Activated effector memory CD4-positive, alpha-beta T cell treated with Interleukin-2 at 50 U/mL for 16 hours (primary cell): ENCODE measurements around the gene RDH5.

Experiments
- DNase-seq: peaks from one replicate; pipeline ENCODE4 v3.0.0-alpha.2; 2020

Gene RDH5

DNA sequence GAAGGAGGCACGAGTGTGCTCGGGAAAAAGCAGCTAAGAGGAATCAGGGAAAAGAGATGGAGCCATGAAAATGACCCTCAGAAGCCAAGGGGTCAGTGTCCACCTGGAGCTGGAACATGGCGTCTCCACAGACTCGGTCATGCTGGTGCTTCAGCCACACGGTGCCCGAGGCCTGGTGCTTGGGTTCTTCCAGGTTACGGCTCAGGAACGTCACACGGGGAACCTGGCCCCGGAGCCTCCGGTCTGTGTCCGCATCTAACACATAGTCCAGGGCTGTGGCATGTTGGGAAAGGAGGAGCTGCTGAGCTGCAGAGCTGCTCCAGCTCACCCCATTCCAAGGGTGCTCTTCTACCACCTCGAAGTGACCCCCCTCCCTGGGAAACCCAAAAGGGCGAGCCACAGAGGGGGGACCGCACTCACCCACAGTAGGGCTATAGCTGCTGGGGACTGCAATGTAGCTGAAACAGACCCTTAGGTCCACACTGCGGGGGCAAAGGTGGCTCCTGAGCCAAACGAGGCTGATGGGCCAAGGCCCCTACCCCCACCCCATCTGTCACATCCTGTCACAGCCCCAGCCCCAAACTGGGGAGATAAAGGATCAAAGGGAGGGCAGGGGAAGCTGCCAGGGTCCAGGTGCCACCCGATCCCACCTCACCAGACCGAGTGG is 23.3 kb upstream of the RDH5 start:
- no peak for DNase-seq

DNA sequence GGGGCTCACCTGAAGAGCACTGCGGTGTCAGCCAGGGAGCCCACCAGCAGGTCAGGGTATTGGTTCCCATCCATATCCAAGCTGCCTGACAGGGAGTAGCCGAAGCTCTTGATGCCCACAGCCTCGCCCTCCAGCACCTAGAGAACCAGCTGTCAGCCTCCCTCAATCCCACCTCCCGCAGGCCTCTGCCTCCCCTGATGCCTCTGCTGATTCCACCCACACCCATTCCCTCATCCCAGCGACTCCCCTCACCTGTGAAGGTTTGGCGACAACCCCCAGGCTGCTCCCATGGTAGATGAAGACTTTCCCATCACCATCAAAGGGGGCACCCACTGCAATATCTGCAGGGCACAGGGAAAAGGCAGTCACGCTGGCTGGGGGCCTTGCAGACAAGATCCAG is 22.5 kb upstream of the RDH5 start:
- DNase-seq, result no peak

DNA sequence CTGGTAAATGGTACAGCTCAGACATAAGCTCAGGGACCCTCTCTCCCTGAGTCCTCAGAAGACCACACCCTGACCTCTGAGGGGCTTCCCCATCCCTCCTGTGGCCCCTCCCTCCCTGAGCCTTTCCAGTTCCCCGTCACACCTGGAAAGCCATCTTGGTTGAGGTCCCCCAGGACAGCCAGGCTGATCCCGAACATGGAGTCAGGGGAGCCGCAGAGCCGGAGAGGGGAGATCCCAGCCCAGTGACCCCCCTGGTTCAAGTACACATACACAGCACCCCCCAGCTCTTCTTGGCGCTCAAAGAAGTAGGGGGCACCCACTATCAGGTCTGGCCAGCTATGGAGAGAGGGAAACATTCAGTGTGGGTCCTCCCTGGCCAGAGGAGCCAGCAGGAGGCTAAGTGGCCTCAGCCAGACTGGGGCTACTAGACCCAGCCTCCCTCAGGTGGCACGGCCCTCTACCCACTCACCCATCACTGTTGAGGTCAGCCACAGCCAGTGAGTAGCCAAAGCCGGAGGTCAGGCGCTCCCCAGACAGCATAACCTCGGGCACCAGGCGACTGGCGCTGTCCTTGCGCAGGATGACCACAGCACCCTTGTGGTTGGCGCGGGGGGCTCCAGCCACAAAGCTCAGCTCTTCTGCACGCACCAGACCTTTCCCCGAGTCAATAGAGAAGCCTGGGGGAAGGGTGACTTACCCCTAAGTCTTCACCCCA is 21.8 kb upstream of the RDH5 start:
- DNase-seq, result no peak

DNA sequence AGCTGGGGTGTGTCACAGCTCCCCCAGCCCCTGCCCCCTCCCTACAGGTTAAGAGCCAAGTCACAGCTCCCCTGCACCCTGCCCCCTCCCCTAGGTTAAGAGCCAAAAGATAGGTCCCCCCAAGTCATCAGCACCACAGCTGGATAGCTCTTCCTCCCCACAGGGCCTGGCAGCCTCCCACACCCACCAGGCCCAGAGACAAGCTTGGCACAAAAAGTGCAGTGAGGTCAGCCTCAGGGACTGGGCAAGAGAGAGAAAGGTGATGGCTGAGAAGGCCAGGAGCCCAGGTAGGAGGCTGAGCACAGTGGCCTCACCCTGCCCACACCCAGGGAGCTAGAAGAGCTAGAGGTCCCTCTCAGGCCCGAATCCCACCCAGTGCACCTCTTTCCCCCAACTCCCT is 21.2 kb upstream of the RDH5 start:
- no peak for DNase-seq

DNA sequence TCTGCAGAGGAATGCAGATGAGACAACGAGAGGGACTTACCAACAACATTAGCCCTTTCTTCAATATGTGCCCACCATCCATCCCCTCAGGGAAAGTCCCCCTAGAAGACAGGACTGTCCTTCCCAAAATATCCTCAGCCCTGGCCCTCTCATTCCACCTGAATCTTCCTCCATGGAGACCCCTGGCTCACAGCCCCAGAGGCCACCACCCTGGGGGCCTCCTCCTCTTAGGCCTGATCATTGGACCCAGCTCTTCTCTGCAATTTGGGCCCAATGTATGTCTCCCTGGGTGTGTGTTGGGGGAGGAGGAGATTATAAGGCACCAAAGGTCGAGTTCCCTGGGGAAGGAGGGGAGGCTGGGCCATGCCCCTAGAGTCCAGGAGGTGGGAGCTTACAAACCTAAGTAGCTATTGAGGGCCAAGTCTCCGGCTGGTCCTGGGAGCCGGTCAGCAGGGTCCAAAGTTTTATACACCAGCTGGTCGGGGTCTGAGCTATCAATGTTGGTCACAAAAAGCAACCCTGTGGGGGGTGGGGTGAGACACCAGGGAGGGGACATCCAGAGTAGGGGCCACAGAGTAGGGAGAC is 20.6 kb upstream of the RDH5 start:
- no peak for DNase-seq

DNA sequence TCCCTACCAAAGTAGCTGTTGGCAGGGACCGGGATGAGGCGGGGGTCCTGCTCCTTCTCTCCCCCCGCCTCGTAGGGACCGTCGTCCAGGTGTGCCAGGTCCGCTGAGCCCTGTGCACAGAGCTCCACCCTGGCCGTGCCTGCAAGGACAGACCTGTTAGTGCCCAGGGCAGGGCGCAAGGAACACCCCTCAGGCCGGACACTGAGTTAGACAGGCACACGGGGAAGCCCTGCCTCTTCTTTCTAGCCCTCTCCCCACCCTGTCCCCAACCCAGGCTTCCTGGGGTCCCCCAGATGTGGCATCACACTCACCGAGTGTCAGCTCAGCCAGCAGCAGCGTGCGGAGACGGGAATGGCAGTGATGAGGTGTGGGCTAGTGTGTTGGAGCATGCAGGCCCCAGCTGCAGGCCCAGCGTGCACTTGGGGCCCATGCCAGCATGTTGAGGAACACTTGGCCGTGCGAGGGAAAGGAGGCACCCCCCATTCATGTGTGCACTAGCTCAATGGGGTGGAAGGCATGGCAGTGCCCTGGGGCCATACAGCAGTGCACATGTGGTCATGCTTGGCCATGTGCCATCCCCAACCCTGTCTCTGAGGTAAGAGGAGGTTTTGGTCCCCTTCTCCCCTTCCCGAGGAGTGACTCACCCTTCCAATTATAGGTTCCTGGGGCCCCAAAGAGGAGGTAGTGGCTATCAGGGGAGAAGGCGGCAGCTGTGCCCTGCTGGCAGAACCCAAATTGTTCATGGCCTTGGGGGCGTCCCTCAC is 19.8 kb upstream of the RDH5 start:
- DNase-seq, result no peak

DNA sequence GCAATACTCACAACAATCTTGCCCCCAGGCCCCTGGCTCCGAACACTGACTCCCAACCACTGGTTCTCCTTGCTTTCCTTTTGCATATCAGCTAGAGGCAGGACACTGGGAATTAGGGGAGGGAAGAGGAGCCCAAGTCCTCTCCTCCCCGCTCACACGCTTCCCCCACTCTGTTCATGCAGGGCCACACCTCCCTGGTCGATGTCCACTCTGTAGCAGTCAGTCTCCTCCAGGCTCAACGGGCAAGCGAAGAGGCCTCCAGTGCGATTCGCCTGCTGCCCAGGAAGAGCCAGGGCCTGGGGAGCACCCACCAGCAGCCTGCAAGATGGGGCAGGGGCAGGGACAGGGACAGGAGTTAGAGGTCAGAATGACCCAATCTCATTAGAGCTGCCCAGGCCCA is 17.3 kb upstream of the RDH5 start:
- no peak for DNase-seq

DNA sequence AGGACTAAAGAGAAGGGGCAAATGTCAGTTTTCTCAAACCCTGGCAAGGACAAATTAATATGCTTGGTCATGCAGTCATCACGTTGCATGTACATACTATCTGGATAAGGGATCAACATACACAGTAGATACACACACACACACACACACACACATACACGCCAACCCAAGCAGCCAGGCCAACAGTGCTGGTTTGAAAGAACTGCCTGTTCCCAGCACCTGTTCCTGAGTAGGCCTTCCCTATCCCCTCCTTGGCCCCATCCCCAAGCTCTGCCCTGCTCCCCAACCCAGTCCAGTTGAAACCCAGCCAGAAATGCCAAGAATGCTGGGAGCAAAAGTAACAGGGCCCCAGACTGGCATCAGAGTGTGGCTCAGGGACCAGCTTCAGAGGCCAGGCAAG is 16.9 kb upstream of the RDH5 start:
- DNase-seq, result no peak

DNA sequence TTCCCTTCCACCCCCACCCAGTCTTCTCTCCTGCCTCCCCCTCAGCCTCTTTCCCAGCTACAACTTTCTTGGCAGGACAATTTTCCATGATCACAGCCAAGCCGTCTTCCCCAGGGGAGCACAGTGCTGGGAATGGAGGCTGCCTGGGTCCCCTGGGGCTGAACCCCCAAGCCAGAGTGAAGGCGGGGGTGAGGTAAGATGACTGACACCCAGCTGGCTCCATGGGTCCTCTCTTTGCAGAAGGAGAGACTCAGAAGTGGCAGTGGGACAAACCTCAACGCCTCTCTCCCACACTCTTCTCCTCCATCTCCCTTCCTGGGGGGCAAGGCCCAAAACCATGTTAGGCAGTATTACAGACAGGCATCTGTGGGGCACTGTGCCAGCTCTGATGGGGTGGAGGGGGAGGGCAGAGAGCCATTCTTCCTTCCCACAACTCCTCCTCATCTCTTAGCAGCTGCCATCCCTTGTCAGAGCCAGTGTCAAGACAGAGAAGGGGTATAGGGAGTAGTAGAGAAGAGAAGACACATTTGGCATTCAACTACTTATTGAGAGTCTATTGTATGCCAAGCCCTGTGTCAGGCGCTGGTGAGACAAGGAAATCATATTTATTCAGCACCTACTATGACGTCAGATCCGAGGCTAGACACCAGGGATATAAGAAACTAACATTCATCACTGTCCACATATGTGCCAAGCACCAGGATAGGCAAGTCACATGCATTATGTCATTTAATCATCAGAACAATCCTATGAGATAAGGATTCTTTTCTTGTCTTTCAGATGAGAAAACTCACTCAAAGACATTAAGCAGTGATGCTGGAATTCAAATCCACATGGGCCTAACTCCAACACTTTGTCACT is 16.1 kb upstream of the RDH5 start:
- no peak for DNase-seq

DNA sequence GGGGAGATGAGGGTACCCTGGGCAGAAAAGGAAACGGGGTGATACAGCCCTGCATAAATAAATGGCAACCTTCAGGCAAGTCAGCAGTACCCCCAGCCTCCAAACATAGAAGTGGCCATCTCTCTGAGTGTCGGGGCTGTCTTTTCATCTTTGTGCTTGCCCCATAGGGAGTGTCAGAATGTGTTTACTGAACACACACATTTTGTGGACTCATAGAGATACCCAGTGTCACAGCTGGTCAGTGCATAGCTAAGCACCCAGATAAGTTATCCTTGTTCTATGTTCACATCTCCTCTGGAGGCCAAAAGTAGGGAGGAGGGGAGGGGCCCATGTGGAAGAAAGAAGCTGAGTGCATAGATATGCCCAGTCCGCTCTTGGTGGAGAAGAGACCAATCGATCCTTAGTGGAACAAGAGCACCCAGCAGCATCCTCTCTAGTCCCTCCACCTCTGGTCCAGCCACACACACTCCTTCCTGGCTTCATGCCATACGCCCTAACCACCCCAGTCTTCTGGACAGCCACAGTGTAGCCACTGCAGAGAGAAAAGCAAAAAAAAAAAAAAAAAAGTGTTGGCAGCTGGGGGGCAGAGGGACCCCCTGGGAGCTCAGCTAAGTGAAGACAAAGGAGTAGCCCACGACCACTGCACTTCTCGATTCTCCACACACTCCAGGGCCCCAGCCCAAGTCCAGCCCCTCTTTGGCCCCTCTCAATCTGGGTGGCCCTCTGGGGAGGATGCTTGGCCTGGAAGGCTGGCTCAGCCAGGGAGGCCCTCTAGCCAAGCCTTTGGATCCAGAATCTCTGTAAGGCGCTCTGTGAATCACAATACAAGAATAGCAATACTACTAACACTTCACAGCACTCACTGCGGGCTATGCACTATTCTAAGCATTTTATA is 15.1 kb upstream of the RDH5 start:
- DNase-seq, result no peak

DNA sequence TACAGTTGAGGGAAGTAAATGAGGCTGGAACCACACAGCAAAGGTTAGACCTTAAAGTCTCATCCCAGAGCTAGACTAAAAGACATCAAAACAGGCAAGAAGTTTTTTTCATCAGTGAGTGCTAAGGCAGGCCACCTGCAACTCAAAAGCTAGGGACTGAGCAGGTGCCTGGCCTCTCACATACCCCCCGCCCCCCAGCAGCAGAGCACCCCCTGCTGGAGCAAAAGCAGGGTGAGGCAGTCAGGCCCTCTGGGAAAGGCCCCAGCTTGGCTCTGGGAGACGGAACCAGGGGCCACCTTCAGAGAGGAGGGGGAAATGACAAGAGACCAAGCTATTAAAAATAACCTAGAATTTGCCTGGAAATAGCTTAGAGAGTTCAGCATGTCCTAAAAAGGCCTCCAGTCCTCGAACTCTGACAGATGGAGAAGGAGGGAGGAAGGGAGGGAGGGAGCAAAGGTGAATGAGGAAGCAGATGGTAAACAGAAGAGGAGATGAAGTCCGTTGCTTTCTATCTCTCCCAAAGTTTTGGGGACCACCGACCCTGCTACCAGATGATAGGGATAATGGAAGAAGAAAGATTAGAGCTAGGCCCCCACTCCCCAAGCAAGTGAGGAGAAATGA is 14.3 kb upstream of the RDH5 start:
- no peak for DNase-seq

DNA sequence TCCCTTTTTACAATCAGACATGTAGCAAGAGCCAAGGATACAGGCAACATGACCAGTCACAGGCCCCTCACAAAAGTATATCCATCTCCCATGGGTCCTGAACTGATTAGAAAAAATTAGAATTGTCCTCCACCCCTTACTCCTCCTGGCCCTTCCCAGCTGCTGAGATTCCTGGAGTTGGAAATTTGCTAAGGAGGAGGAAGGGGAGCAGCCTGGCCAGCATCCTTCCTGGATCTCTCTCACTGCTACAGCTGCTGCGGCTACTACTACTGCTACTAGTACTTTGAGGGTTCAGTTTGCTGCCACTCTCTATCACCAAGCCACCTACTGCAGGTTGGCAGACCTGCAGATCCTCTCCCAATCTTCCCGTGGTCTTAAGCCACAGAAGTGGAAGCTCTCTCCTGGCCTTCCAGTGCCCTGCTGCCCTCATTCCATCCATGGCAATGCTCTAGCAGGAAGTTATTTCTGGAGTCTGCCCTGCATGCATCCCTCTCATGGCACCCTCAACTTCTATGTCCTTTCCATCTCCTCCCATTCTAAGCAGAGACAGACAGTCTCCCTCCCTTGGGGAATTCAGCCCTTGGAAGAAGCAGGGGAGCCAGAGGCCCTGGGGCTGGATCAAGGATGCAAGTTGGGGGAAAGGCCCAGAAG is 13.5 kb upstream of the RDH5 start:
- no peak for DNase-seq

DNA sequence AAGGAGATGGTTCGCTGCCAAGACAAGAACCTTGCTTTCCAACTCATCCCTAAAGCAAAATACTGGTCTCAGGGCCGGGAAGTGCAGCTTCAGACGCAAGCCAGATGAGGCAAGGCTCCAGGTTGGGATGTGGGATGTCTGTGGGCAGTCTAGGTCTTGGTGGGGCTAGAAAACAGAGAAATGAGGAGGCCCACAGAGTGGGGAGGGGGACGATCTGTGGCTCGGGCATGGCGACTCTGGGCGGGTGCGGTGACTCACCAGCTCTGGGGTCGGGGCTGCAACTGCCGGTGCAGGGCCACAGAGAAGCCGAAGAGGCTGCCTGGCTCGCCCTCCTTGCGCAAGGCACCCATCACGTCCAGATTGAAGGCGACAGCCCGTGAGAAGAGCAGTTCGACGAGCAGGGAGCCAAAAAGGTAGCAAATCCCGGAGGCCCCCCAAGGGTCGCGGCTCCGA is 12.9 kb upstream of the RDH5 start:
- DNase-seq, result no peak

DNA sequence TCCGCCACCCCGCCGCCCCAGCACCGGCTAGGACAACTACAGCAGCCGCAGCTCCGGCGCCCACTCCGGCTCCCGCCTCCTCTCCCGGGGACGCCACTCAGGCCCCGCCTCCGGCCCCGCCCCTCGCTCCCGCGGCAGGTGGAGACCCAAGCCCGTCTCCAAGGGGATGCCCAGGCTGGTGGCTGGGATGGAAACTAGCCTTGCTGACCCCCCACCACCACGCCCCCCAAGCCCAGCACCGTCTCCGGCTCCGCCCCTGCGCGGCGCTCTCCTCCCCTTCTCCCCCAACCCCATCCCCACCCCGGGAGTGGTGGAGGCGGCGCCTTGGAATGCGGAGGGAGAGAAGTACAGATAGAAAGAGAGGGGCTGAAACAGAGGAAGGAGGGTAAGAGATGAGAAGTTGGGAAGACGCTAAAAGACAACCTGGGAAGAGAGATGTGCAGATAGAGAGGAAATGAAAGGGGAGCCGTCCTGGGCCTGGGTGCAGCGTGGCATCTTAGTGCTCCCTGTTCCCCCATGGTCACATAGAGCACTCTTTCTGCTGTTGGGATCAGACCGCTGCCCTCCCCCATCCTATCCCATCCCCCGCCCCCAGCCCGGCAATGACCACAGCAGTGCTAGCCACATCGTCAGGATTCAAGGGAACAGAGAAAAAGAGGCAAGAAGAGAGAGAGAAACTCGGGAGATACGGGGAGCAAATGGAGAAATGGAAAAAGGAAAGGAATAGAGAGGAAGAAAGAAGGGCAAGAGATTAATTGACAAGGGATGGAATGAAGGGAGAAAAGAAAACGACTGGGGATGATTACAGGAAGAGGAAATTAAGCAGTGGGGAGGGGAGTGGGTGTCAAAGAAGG is 12.1 kb upstream of the RDH5 start, which contains the start of gene ITGA7:
Gene ITGA7 (minus strand): TSS at position 64 of the 854 bp plus-strand sequence. CDS start 222 bp downstream, outside the sequence.
- DNase-seq, result peak; percentile 42

DNA sequence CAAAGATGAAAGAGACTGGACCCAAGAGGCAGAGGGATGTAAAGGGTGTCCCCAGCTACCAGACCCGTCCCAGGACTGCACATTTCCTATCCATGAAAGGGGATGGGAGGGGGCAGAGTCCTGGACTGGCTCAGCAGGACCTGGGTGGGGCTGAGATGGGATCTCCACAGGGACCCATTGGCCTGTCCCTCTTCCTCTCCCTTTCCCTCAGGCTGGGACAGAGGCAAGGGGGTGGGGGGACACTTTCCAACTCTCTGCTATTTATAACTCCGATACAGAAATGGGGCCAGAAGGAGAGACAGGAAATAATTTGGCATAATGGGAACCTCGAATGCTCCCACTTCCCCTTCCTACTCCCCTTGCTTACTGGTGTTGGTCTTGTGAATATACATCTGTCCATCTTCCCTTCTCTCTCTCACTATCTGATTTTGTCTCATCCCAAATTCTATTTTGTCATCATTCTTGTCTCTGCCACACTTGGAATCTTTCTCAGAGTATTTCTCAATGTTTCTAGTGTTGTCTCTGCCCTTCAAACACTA is 11.4 kb upstream of the RDH5 start:
- DNase-seq, result no peak

DNA sequence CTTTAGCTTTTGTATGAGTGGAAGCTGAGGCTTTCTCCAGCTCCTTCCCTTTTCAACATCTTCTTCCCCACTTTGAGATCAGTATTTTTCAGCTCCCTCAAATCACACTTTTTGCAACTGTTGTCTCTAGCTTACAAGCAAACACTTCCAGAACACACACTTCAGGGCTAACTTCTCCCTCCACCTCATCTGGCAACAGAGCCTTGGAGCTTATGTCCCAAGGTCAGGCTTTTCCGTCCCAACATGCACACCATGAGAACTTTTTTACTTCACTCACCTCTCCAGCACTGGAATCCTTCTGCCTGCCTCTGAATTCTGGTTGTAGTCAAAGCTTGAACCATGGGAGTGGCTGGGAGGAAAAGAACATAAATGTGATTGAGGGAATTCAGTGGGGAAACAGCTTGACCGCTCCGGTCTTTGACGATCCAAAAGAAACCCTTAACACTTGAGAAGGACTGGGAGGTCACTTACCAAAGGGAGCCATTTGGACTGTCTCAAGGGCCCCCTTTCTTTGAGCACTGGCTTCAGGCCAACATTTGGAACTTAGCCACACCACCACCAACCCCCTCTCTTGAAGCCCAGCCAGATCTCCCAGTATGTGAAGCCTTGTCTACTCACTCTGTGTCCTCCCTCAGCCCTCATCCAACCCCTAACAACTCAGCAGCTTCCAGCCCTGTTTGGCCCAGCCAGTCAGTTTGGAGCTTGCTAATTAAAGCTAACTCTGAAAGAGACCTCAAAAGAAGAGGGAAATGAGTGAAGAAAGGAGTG is 8.2 kb upstream of the RDH5 start:
- no peak for DNase-seq

DNA sequence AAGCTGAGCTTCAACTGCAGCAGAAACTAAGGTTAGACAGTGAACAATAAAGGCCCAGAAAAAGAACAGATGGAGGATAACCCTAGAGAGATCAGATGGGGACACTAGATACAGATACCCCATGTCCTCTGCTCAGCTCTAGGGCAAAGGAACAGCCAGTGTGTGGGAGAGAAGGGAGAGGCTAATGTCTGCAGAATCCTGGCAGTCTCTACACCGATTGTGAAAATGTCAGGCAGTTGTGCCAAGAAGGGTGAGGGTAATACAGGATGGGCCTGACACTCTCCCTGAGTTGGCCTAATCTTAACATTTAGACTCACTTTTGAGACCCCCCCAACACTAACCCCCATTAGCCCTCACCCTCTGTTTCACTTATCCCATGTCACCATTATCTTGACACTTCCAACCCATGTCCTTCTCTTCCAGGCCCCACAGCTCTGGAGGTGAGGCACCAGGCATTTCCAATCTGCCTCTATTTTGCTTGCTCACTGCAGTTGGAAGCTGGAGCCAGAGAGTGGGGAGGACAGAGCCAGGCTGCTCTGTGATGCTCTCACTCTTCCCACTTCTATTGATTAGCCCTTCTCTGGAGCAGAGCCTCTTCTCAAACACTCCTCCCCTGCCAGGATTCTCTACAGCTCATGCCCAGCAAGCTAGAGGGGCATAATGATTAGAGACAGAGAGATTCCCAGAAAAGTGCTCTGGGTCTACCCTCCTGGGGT is 7.3 kb upstream of the RDH5 start:
- DNase-seq, result no peak

DNA sequence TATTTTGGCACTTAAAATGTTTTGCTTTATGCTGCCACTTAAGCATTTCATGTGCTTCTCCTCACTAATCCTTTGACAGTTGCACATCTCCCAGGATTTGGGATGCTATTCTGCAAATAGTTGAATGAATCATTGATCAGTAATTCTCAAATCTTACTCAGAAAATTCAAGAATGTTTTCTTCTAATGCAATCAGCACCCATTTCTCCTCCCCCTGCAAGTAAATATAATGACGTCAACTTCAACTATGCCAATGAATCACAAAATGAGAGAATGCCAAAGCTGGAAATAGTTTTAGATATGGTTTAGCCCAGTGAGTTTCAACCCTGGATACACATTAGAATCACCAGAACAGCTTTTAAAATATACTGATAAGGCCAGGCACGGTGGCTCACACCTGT is 6.5 kb upstream of the RDH5 start:
- DNase-seq, result no peak
